ENCODE results near the gene CD63. TPM values are rescaled to one million over a fixed set of nuclear protein-coding genes. Genes with fewer than 3 reads are reported as not detected.

Gene CD63
- total and polyA plus RNA-seq, 2 donors from 2014 or later, result 1,130 to 1,381 TPM

DNA sequence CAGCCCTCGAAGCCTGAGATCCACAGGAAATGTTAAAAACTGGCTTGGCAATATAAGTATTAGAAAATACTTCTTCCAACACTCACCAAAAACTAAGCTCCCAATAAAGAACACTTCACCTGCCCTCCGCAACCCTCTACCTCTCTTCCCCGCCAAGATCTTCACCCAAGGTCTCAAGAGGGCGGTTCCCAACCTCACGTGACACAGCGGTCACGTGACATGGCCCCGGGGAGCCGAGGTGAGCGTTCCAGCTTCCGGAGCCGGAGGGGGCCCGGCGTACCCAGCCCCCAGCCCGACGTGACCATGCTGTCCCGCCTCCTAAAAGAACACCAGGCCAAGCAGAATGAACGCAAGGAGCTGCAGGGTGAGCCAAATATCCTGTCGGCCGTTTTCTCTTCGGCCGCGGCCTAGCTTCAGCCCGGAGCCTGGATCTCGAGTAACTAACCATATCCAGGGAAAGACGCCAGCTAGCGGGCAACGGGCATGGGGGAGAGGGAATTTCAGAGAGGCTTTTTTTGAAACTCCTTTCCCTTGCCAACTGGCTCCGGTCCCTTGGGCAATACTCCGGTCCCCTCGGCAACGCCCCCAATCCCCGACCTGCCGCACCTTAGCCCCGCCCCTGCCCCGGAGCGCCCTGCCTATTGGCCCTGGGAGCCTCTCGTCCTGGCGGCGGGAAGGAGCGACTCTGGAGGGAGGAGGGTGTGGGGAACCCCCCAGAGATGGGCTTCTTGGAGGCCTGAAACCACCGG lies 12.8 kb downstream of the CD63 start, which contains the start of gene BLOC1S1:
BLOC1S1 (plus strand) TSS at position 214 of the 749 bp plus-strand sequence; CDS start at position 220, 6 bp downstream.
- peak within 1 kb of the TSS; percentile 78 to 85 (median 78) for H3K9ac ChIP-seq (ENCODE audit: low read length in 3 of 3)
- H3K9me3 ChIP-seq (ENCODE audit: control insufficient read depth in 2 of 3, insufficient read depth in 1 of 3, low read length in 3 of 3), result no peaks in the 10 kb centered on the region
- peaks cover 7 to 32% (median 25%) of the 10 kb centered on the region in 3 donors for H3K4me1 ChIP-seq (ENCODE audit: control insufficient read depth in 2 of 3, insufficient read depth in 2 of 3, low read depth in 1 of 3, low read length in 3 of 3)
- no peaks in the 10 kb centered on the region for H3K27me3 ChIP-seq (ENCODE audit: control insufficient read depth, insufficient read depth, low read length)
- no peak for FAIRE-seq
- DNase-seq, result peak; percentile 93 to 98 (median 97)
- H3K36me3 ChIP-seq (ENCODE audit: control insufficient read depth in 2 of 3, insufficient read depth in 3 of 3, low read length in 3 of 3), result peaks cover 0 to 2% (median 0%) of the 10 kb centered on the region in 3 donors
- intact Hi-C loops (cut with DNase I), result no loop called here
- TF ChIP-seq, protein P1, sequence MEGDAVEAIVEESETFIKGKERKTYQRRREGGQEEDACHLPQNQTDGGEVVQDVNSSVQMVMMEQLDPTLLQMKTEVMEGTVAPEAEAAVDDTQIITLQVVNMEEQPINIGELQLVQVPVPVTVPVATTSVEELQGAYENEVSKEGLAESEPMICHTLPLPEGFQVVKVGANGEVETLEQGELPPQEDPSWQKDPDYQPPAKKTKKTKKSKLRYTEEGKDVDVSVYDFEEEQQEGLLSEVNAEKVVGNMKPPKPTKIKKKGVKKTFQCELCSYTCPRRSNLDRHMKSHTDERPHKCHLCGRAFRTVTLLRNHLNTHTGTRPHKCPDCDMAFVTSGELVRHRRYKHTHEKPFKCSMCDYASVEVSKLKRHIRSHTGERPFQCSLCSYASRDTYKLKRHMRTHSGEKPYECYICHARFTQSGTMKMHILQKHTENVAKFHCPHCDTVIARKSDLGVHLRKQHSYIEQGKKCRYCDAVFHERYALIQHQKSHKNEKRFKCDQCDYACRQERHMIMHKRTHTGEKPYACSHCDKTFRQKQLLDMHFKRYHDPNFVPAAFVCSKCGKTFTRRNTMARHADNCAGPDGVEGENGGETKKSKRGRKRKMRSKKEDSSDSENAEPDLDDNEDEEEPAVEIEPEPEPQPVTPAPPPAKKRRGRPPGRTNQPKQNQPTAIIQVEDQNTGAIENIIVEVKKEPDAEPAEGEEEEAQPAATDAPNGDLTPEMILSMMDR (IDR thresholded peaks at IDR 0.05; ENCODE audit: borderline replicate concordance, extremely low read depth, insufficient read depth), result no peak
- peak within 1 kb of the TSS; percentile 79 to 91 (median 83) for H3K4me3 ChIP-seq (ENCODE audit: low read length in 3 of 3)
- H3K27ac ChIP-seq (ENCODE audit: low read depth in 2 of 2, low read length in 2 of 2), result peak within 1 kb of the TSS; percentile 77 to 89

DNA sequence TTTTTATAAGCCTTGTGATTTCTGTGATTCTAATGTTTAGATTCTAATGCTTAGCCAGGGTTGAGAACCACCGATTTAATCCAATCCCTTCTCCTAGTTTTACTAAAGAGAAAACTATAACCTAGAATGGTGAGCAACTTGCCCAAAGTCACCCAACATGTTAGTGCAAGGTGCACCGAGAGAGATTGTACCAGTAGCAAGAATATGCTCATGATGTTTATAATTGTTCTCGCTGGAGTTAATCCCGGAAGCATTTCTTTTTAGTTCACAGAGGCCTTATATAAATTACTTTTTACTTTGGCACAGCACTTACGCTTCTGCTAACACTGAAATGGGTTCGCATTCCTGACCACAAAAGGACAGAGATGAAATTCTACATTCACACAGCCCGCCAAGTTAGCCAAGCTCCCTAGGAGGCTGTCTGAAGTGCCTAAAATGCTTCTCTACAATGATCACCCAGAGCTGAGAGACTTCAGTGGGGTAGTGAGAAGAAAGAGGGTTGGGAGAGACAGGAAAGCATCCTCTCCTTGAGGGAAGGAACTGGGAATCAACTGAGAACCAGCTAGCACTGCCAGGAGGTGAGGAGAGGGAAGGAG lies 13.5 kb downstream of the CD63 start:
- intact Hi-C loops (cut with DNase I), result no loop called here
- peaks cover 7 to 26% (median 21%) of the 10 kb centered on the region in 3 donors for H3K4me1 ChIP-seq (ENCODE audit: control insufficient read depth in 2 of 3, insufficient read depth in 2 of 3, low read depth in 1 of 3, low read length in 3 of 3)
- TF ChIP-seq, protein P1 (IDR thresholded peaks at IDR 0.05; ENCODE audit: borderline replicate concordance, extremely low read depth, insufficient read depth), result no peak
- H3K36me3 ChIP-seq (ENCODE audit: control insufficient read depth in 2 of 3, insufficient read depth in 3 of 3, low read length in 3 of 3), result peaks cover 0 to 2% (median 0%) of the 10 kb centered on the region in 3 donors
- H3K9ac ChIP-seq (ENCODE audit: low read length in 3 of 3), result peak overlapping the region; percentile 62 to 85 (median 78)
- FAIRE-seq (no peak), DNase-seq (no peak)
- peak overlapping the region; percentile 79 to 91 (median 83) for H3K4me3 ChIP-seq (ENCODE audit: low read length in 3 of 3)
- H3K27ac ChIP-seq (ENCODE audit: low read depth in 2 of 2, low read length in 2 of 2), result peak overlapping the region; percentile 77 to 89
- no peaks in the 10 kb centered on the region for H3K9me3 ChIP-seq (ENCODE audit: control insufficient read depth in 2 of 3, insufficient read depth in 1 of 3, low read length in 3 of 3)
- H3K27me3 ChIP-seq (ENCODE audit: control insufficient read depth, insufficient read depth, low read length), result no peaks in the 10 kb centered on the region

DNA sequence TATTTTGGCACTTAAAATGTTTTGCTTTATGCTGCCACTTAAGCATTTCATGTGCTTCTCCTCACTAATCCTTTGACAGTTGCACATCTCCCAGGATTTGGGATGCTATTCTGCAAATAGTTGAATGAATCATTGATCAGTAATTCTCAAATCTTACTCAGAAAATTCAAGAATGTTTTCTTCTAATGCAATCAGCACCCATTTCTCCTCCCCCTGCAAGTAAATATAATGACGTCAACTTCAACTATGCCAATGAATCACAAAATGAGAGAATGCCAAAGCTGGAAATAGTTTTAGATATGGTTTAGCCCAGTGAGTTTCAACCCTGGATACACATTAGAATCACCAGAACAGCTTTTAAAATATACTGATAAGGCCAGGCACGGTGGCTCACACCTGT lies 15.1 kb downstream of the CD63 start:
- no peaks in the 10 kb centered on the region for H3K27me3 ChIP-seq (ENCODE audit: control insufficient read depth, insufficient read depth, low read length)
- intact Hi-C loops (cut with DNase I), result no loop called here
- no peaks in the 10 kb centered on the region for H3K9me3 ChIP-seq (ENCODE audit: control insufficient read depth in 2 of 3, insufficient read depth in 1 of 3, low read length in 3 of 3)
- H3K9ac ChIP-seq (ENCODE audit: low read length in 3 of 3), result no peak overlapping the region
- H3K4me1 ChIP-seq (ENCODE audit: control insufficient read depth in 2 of 3, insufficient read depth in 2 of 3, low read depth in 1 of 3, low read length in 3 of 3), result peaks cover 7 to 14% (median 14%) of the 10 kb centered on the region in 3 donors
- TF ChIP-seq, protein P1 (IDR thresholded peaks at IDR 0.05; ENCODE audit: borderline replicate concordance, extremely low read depth, insufficient read depth), result no peak
- no peaks in the 10 kb centered on the region for H3K36me3 ChIP-seq (ENCODE audit: control insufficient read depth in 2 of 3, insufficient read depth in 3 of 3, low read length in 3 of 3)
- DNase-seq, result no peak
- no peak overlapping the region for H3K27ac ChIP-seq (ENCODE audit: low read depth in 2 of 2, low read length in 2 of 2)
- no peak for FAIRE-seq
- no peak overlapping the region for H3K4me3 ChIP-seq (ENCODE audit: low read length in 3 of 3)

Data from kidney (tissue), 14 donors.